Activated CD4-positive, CD25-positive, alpha-beta regulatory T cell treated with anti-CD3 and anti-CD28 coated beads, Interleukin-2, amount 50 U/mL, for 72 hours (primary cell): ENCODE measurements around the gene SMARCC2.
"Not testable (repeated sequence)": the region's sequence is repeated elsewhere in the genome, so short reads cannot be mapped to it uniquely, and the experiment has no call there.

ENCODE experiments used
- DNase-seq: peaks from one replicate; pipeline ENCODE4 v3.0.0; 2021

Gene SMARCC2

GRCh38 chr12:56206452-56207166 is 17.3 kb upstream of the SMARCC2 start:
- DNase-seq, result no peak

- no peak for DNase-seq
Measured at GRCh38 chr12:56205445-56205844, 16.2 kb upstream of the SMARCC2 start.

GRCh38 chr12:56204275-56204674 is 15.0 kb upstream of the SMARCC2 start:
- no peak for DNase-seq

GRCh38 chr12:56202838-56203237 is 13.6 kb upstream of the SMARCC2 start:
- no peak for DNase-seq

GRCh38 chr12:56202366-56202765 is 13.1 kb upstream of the SMARCC2 start:
- DNase-seq, result no peak

GRCh38 chr12:56198836-56199235 is 9.6 kb upstream of the SMARCC2 start:
- DNase-seq, result no peak

GRCh38 chr12:56197921-56198635 is 8.8 kb upstream of the SMARCC2 start:
- no peak for DNase-seq

GRCh38 chr12:56196818-56197550 is 7.7 kb upstream of the SMARCC2 start:
- DNase-seq, result not testable (repeated sequence)

- DNase-seq, result peak; percentile 66
Measured at GRCh38 chr12:56193025-56193578, 3.8 kb upstream of the SMARCC2 start.

GRCh38 chr12:56192582-56192981 is 3.3 kb upstream of the SMARCC2 start:
- no peak for DNase-seq

- no peak for DNase-seq
Measured at GRCh38 chr12:56190695-56191155, 1.4 kb upstream of the SMARCC2 start.

GRCh38 chr12:56189918-56190694 is 823 bp upstream of the SMARCC2 start:
- peak; percentile 88 for DNase-seq

- DNase-seq, result no peak
Measured at GRCh38 chr12:56188778-56189098, 545 bp downstream of the SMARCC2 start.

- no peak for DNase-seq
Measured at GRCh38 chr12:56188131-56188777, 1.0 kb downstream of the SMARCC2 start.

GRCh38 chr12:56186957-56187356 is 2.3 kb downstream of the SMARCC2 start:
- DNase-seq, result no peak

GRCh38 chr12:56178347-56178746 is 10.9 kb downstream of the SMARCC2 start:
- DNase-seq, result no peak

GRCh38 chr12:56172839-56173238 is 16.4 kb downstream of the SMARCC2 start:
- no peak for DNase-seq

- DNase-seq, result no peak
Measured at GRCh38 chr12:56169229-56169759, 20.0 kb downstream of the SMARCC2 start.

GRCh38 chr12:56165369-56165768 is 23.9 kb downstream of the SMARCC2 start:
- no peak for DNase-seq

- DNase-seq, result no peak
Measured at GRCh38 chr12:56164345-56164729, 24.9 kb downstream of the SMARCC2 start.

- no peak for DNase-seq
Measured at GRCh38 chr12:56163533-56164344, 25.5 kb downstream of the SMARCC2 start.
